GM04503 (cell line): ENCODE results near the gene CCNT1.
A peak's percentile ranks its signal among the peaks of the same experiment; 100 is the strongest.
"Not testable (repeated sequence)": the region's sequence is repeated elsewhere in the genome, so short reads cannot be mapped to it uniquely, and the experiment has no call there.

ENCODE experiments used
- DNase-seq: peaks from one replicate; pipeline ENCODE4 v3.0.0-alpha.2; 2012; ENCODE audit warnings: low read depth

CCNT1 gene

GRCh38 chr12:48716493-48717251 lies at the start of gene CCNT1:
Gene CCNT1, minus strand, starts transcription at chr12:48716707. Its CDS starts 32 bp downstream, at chr12:48716675.
- peak; percentile 99 for DNase-seq

GRCh38 chr12:48765753-48766162 lies 49.3 kb upstream of the CCNT1 start:
- DNase-seq, result no peak

GRCh38 chr12:48764521-48764920 lies 48.0 kb upstream of the CCNT1 start:
- DNase-seq, result no peak

- DNase-seq, result no peak
Observed at GRCh38 chr12:48758737-48759136, 42.2 kb upstream of the CCNT1 start.

GRCh38 chr12:48758186-48758585 lies 41.7 kb upstream of the CCNT1 start:
- no peak for DNase-seq

GRCh38 chr12:48750769-48751356 lies 34.4 kb upstream of the CCNT1 start:
- DNase-seq, result no peak

GRCh38 chr12:48750215-48750614 lies 33.7 kb upstream of the CCNT1 start:
- no peak for DNase-seq

- DNase-seq, result no peak
Observed at GRCh38 chr12:48744251-48745008, 27.9 kb upstream of the CCNT1 start.

GRCh38 chr12:48739618-48740269 lies 23.2 kb upstream of the CCNT1 start:
- no peak for DNase-seq

- no peak for DNase-seq
Observed at GRCh38 chr12:48736456-48736855, 19.9 kb upstream of the CCNT1 start.

GRCh38 chr12:48728807-48729206 lies 12.3 kb upstream of the CCNT1 start:
- no peak for DNase-seq

- DNase-seq, result not testable (repeated sequence)
Observed at GRCh38 chr12:48720737-48721136, 4.2 kb upstream of the CCNT1 start.

GRCh38 chr12:48720171-48720570 lies 3.7 kb upstream of the CCNT1 start:
- DNase-seq, result not testable (repeated sequence)

- DNase-seq, result not testable (repeated sequence)
Observed at GRCh38 chr12:48719002-48719401, 2.5 kb upstream of the CCNT1 start.

- DNase-seq, result no peak
Observed at GRCh38 chr12:48717252-48717695, 767 bp upstream of the CCNT1 start.

GRCh38 chr12:48716168-48716492 lies 377 bp downstream of the CCNT1 start:
- no peak for DNase-seq

GRCh38 chr12:48712209-48712608 lies 4.3 kb downstream of the CCNT1 start:
- no peak for DNase-seq

- DNase-seq, result not testable (repeated sequence)
Observed at GRCh38 chr12:48698822-48699221, 17.7 kb downstream of the CCNT1 start.

- no peak for DNase-seq
Observed at GRCh38 chr12:48696626-48697025, 19.9 kb downstream of the CCNT1 start.

- no peak for DNase-seq
Observed at GRCh38 chr12:48695859-48696258, 20.6 kb downstream of the CCNT1 start.

GRCh38 chr12:48694038-48694437 lies 22.5 kb downstream of the CCNT1 start:
- DNase-seq, result no peak

- DNase-seq, result no peak
Observed at GRCh38 chr12:48693572-48693971, 22.9 kb downstream of the CCNT1 start.
